Calu3 (cell line): ENCODE results near the gene NTPCR. TPM values are rescaled to one million over a fixed set of nuclear protein-coding genes. Genes with fewer than 3 reads are reported as not detected.

Experiments used
- BruUV-seq: library from RNA; stranded (reverse); fragments of 400-500 nt; replicated peaks from 2 replicates; lab custom pipeline; 2021; lab: Mats Ljungman, UMichigan
- CTCF ChIA-PET: fragments of 300-600 bp; sonication (Branson Sonifier 250); formaldehyde crosslinking; loops from one replicate; lab custom pipeline; 2022; ENCODE audit warnings: antibody characterized with exemption; lab: Charles Lee
- DNase-seq: peaks from one replicate; pipeline ENCODE4 v3.0.0; 2022
- H3K27ac Mint-ChIP-seq: one replicate; pipeline ENCODE4 v1.8.0; 2022; ENCODE audit warnings: mixed read lengths; ENCODE audit not compliant: unreplicated experiment
- H3K27me3 Mint-ChIP-seq: one replicate; pipeline ENCODE4 v1.8.0; 2022; ENCODE audit warnings: mixed read lengths; ENCODE audit not compliant: unreplicated experiment
- H3K36me3 Mint-ChIP-seq: one replicate; pipeline ENCODE4 v1.8.0; 2022; ENCODE audit warnings: mild to moderate bottlenecking, moderate library complexity, mixed read lengths; ENCODE audit not compliant: insufficient read depth, unreplicated experiment
- H3K4me1 Mint-ChIP-seq: one replicate; pipeline ENCODE4 v1.8.0; 2022; ENCODE audit warnings: mild to moderate bottlenecking, low read depth, mixed read lengths; ENCODE audit not compliant: unreplicated experiment
- H3K4me3 Mint-ChIP-seq: one replicate; pipeline ENCODE4 v1.8.0; 2022; ENCODE audit warnings: mild to moderate bottlenecking, low read depth, moderate library complexity, mixed read lengths; ENCODE audit not compliant: unreplicated experiment
- H3K9me3 Mint-ChIP-seq: one replicate; pipeline ENCODE4 v1.8.0; 2022; ENCODE audit warnings: low read depth, mixed read lengths; ENCODE audit not compliant: unreplicated experiment
- intact Hi-C: fragments of 100-400 bp; cut with micrococcal nuclease; formaldehyde crosslinking; loops from one replicate; pipeline ENCODE4 v1.10.0; 2022; ENCODE audit not compliant: unreplicated experiment
- total RNA-seq: library from RNA; stranded (reverse); gene quantifications from 2 replicates; pipeline ENCODE4 v1.2.3, GENCODE V29; 2022
- TF ChIP-seq, protein P1 (sequence below): fragments of 200-600 bp; IDR thresholded peaks from one replicate; pipeline ENCODE4 v1.8.0; 2022; ENCODE audit warnings: antibody characterized with exemption; ENCODE audit not compliant: unreplicated experiment

NTPCR gene
- total RNA-seq, 1 experiment from 2014 or later: 39.2 TPM

DNA sequence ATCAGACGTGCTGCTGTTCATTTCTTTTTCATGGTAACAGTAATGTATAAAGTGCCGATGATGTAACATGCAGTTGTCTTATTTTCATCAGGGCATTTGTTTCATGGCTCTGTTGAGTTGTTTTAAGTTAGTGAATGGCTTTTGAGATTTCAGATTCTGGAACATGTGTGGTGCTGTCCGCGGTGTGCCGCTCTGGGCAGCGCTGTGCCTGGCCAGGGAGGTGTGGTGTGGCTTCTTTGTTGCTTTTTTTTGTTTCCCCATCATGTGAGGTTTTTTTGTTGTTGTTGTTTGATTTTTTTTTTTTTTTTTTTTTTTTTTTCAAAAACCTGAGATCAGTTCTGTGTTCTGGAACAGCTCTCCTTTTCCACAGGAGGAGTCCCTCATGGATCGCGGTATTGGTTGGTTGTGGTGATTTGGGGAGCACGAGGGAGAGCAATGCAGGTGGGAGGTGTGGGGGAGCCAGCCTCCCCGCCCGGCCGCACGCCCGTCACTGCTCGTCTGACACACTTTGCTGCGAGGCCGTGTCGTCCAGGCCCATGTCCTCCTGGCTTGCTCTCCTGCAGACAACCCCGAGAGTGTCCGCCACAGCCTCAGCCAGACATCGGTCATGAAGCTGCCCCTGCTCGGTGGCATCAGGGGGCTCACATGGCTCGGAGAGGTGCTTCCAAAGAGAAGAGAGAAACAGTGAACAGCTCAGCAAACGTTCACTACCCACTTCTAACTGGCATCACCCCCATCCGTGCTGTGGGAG is 33.6 kb downstream of the NTPCR start:
- H3K4me3 Mint-ChIP-seq: no peak overlapping the region
- BruUV-seq: no TSS peak
- no peaks in the 10 kb centered on the region for H3K27me3 Mint-ChIP-seq
- TF ChIP-seq, protein P1, sequence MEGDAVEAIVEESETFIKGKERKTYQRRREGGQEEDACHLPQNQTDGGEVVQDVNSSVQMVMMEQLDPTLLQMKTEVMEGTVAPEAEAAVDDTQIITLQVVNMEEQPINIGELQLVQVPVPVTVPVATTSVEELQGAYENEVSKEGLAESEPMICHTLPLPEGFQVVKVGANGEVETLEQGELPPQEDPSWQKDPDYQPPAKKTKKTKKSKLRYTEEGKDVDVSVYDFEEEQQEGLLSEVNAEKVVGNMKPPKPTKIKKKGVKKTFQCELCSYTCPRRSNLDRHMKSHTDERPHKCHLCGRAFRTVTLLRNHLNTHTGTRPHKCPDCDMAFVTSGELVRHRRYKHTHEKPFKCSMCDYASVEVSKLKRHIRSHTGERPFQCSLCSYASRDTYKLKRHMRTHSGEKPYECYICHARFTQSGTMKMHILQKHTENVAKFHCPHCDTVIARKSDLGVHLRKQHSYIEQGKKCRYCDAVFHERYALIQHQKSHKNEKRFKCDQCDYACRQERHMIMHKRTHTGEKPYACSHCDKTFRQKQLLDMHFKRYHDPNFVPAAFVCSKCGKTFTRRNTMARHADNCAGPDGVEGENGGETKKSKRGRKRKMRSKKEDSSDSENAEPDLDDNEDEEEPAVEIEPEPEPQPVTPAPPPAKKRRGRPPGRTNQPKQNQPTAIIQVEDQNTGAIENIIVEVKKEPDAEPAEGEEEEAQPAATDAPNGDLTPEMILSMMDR: no peak
- DNase-seq: no peak
- no peak overlapping the region for H3K27ac Mint-ChIP-seq
- peaks cover 25% of the 10 kb centered on the region for H3K36me3 Mint-ChIP-seq
- CTCF ChIA-PET: no interaction called here
- no peaks in the 10 kb centered on the region for H3K4me1 Mint-ChIP-seq
- intact Hi-C loops: no loop called here
- H3K9me3 Mint-ChIP-seq: no peaks in the 10 kb centered on the region

DNA sequence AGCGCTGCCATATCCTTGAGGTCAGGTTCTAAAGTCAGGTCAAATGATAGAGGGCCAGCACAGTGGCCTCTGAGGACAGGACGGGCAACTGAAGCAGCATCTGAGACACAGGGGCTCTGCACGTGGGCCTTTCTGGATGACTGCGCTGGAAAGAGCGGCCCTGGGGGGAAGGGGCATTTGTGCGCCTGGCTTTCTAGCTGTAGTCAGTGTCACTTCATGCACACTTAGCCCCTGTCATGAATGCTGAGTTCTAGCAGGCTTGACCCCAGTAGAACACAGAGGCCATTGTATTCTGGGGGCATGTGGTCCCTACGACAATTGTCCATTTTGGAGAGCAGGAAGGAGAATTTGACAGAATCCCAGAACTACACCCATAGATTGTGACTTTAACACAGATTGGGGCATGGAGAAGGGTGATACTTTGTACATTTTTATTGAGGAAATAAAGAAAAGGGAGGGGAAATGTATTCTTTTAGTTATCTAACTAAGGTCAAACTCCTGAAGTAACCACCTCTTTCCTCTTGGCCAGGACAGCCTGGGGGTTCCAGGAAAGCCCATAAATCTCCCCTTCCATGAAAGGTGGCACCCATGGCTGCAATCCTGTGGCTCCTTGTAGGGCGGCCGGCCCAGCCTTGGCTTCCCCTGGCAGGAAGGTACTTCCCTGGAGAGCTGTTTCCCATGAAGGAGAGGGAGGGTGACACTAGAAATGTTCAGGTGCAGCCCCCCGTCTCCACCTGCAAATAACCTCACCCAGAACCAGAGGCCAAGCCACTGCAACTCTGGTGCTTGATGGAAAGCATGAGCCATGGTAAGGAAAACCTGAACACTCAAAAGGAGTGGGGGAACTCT is 34.4 kb downstream of the NTPCR start:
- no TSS peak for BruUV-seq
- intact Hi-C loops: no loop called here

DNA sequence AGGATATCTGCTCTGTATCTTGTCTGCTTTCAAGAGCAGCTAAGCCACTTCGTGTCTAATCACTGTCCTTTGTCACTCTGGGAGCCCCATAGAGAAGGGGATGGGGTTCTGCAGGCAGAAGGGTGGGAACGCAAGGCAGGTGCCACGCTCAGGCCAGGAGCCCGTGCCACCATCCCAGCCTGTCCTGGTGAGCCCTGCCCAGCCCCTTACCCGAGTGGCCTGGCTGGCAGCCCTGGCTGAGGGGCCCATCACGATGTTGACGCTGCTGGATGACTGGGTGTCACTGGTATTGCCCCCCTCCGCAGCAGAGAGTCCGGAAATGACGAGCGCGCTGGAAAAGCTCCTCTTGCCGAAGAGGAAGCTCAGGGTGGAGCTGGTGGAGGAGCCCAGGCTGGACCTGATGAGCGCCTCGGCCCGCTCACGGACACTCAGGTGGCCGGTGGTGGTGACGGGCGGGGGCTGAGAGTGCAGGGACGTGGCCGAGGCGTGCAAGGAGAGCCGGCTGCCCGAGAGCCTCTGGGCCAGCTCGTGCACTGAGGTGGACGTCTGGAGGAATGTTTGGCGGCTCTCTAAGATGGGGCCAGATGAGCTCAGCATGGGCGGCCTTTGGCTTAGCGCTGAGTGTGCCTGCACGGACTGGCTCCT is 35.6 kb downstream of the NTPCR start:
- Mint-ChIP-seq H3K36me3 (peaks cover 25% of the 10 kb centered on the region), H3K27me3 (no peaks in the 10 kb centered on the region), H3K27ac (no peak overlapping the region), H3K4me1 (no peaks in the 10 kb centered on the region), H3K9me3 (no peaks in the 10 kb centered on the region), H3K4me3 (no peak overlapping the region)
- CTCF ChIA-PET: no interaction called here
- intact Hi-C loops: no loop called here
- no peak for DNase-seq
- TF ChIP-seq, protein P1: no peak
- no TSS peak for BruUV-seq

More for the DNA sequence above, 34.4 kb downstream of the NTPCR start:
- DNase-seq: no peak
- Mint-ChIP-seq H3K4me1 (no peaks in the 10 kb centered on the region), H3K9me3 (no peaks in the 10 kb centered on the region), H3K27me3 (no peaks in the 10 kb centered on the region), H3K27ac (no peak overlapping the region), H3K4me3 (no peak overlapping the region), H3K36me3 (peaks cover 25% of the 10 kb centered on the region)
- TF ChIP-seq, protein P1: no peak
- CTCF ChIA-PET: no interaction called here

DNA sequence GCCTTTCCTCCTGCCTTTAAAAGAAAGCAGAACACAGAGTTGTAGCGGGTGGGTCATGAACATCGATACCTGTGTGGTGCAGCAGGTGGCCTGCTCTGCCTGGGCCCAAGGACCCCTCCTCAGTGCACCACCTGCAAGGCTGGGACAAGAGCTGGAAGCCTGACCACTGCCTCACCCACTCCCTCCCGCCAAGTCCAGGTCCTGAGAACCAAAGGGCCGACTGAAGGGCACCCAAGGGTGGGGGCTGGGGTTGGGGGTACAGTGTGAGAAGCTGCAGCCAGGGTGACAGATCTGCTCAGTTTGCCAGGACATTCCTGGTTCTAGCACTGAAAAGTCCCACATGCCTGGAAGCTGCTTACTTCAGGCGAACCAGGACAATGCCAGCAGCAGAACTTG is 36.1 kb downstream of the NTPCR start:
- no peak overlapping the region for H3K27ac Mint-ChIP-seq
- no peak for DNase-seq
- no peaks in the 10 kb centered on the region for H3K4me1 Mint-ChIP-seq
- no peaks in the 10 kb centered on the region for H3K9me3 Mint-ChIP-seq
- H3K4me3 Mint-ChIP-seq: no peak overlapping the region
- intact Hi-C loops: no loop called here
- TF ChIP-seq, protein P1: no peak
- no TSS peak for BruUV-seq
- H3K27me3 Mint-ChIP-seq: no peaks in the 10 kb centered on the region
- H3K36me3 Mint-ChIP-seq: peaks cover 25% of the 10 kb centered on the region
- CTCF ChIA-PET: no interaction called here
